Measurements from ENCODE around the gene APCDD1. TPM values are rescaled to one million over a fixed set of nuclear protein-coding genes. Genes with fewer than 3 reads are reported as not detected.

APCDD1 gene
- total RNA-seq, 1 experiment from 2014 or later: not detected

DNA sequence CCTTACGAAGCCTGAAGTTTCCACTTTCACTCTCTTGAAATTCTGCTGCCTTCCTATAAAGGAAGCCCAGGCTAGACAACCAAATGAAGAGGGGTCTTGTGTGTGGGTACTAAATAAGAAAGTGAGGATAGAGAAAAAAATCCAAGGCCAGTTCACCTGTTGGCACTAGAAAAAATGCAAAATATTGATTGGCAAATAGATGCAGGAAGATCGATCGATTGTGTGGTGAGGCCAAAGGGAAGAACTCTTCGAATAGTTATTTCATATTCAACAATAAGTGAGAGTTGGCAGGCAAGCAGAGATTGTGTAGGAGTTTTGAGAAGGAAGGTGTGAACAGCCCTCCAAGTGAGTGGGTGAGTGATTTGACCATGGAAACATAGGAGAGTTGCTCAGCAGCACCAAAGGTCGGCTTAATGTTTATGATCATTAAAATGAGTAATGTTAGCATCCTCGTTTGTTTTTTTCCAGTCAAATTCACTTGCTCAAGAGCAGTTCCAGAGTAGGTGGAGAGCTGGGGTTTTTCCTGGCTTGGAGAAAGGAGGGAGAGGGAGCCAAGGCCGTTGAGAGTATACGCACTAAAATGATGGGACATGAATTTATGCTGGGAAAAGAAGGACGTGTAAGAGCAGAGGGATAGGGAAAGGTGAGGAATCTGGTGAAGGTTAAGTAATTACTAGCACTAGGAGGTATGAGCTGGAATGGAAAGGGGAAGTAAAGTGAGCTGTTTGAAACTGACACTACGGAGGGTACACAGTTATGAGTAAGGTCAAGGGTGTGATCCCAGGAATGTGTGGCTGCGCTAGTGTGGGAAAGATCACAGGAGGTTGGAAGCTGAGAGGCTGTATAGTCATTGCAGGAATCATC lies 70.3 kb downstream of the APCDD1 start:
- Histone ChIP-seq H4K20me1 (ENCODE audit: insufficient read depth) (no peaks in the 10 kb centered on the region; the same call in 1 of the 2 replicates), H3K4me1 (ENCODE audit: control insufficient read depth in 1 of 2, insufficient read depth in 2 of 2, low read length in 2 of 2) (peaks cover 7 to 17% of the 10 kb centered on the region in 2 experiments; a peak in 3 of 4 replicates), H3K9ac (ENCODE audit: low read length) (no peak overlapping the region), H3K27me3 (ENCODE audit: insufficient read depth, low read length) (no peaks in the 10 kb centered on the region), H3K36me3 (ENCODE audit: control insufficient read depth in 1 of 2, insufficient read depth in 2 of 2, low read length in 2 of 2) (no peaks in the 10 kb centered on the region), H3K4me3 (replicated peaks in 1 of 2; ENCODE audit: low read depth in 1 of 2, low read length in 2 of 2) (peak overlapping the region in 1 of 2 experiments; percentile 95; a peak in 3 of 4 replicates), H3K9me2 (ENCODE audit: insufficient read depth) (no peaks in the 10 kb centered on the region), H3K27ac (ENCODE audit: low read depth, low read length) (no peak overlapping the region), H3K9me3 (ENCODE audit: control insufficient read depth in 1 of 2, insufficient read depth in 1 of 2, low read depth in 1 of 2, low read length in 2 of 2) (no peaks in the 10 kb centered on the region), H3K79me2 (ENCODE audit: insufficient read depth, low read length) (peaks cover 34% of the 10 kb centered on the region), H2AFZ (ENCODE audit: low read depth, low read length, poor library complexity, severe bottlenecking) (peak overlapping the region; percentile 68), H3K4me2 (ENCODE audit: low read length) (peak overlapping the region; percentile 95)
- POLR2A ChIA-PET: no interaction called here
- TF ChIP-seq TCF7L2 (IDR thresholded peaks at IDR 0.05; ENCODE audit: borderline replicate concordance, extremely low read depth, insufficient read depth, insufficient read length) (no peak), FOSL1 (IDR thresholded peaks at IDR 0.05; ENCODE audit: low read depth) (no peak), ZNF274 (IDR thresholded peaks at IDR 0.05; ENCODE audit: low read depth, low read length) (no peak), SP1 (IDR thresholded peaks at IDR 0.05; ENCODE audit: low read depth) (no peak), ZFX (IDR thresholded peaks at IDR 0.05) (no peak), POLR2AphosphoS5 (IDR thresholded peaks at IDR 0.05; ENCODE audit: low read depth, low read length) (no peak), POLR2A (IDR thresholded peaks at IDR 0.05; ENCODE audit: borderline replicate concordance, extremely low read depth, insufficient read depth, insufficient read length) (no peak), RAD21 (IDR thresholded peaks at IDR 0.05; ENCODE audit: low read depth) (no peak), CBX3 (IDR thresholded peaks at IDR 0.05; ENCODE audit: low read depth) (no peak)
- TF ChIP-seq, protein P1, sequence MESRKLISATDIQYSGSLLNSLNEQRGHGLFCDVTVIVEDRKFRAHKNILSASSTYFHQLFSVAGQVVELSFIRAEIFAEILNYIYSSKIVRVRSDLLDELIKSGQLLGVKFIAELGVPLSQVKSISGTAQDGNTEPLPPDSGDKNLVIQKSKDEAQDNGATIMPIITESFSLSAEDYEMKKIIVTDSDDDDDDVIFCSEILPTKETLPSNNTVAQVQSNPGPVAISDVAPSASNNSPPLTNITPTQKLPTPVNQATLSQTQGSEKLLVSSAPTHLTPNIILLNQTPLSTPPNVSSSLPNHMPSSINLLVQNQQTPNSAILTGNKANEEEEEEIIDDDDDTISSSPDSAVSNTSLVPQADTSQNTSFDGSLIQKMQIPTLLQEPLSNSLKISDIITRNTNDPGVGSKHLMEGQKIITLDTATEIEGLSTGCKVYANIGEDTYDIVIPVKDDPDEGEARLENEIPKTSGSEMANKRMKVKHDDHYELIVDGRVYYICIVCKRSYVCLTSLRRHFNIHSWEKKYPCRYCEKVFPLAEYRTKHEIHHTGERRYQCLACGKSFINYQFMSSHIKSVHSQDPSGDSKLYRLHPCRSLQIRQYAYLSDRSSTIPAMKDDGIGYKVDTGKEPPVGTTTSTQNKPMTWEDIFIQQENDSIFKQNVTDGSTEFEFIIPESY (IDR thresholded peaks at IDR 0.05; ENCODE audit: extremely low read depth, insufficient replicate concordance, low read length): no peak
- TF ChIP-seq, protein P2, sequence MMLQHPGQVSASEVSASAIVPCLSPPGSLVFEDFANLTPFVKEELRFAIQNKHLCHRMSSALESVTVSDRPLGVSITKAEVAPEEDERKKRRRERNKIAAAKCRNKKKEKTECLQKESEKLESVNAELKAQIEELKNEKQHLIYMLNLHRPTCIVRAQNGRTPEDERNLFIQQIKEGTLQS (IDR thresholded peaks at IDR 0.05): no peak
- ATAC-seq: no peak
- no peak for DNase-seq (ENCODE audit: low read depth, low spot score)
- RAD21 ChIA-PET (ENCODE audit: low non-redundant PET in 1 of 2, low total read pairs in 2 of 2, uncharacterized antibody in 2 of 2, unreplicated experiment in 2 of 2): no interaction called here
- intact Hi-C loops (cut with micrococcal nuclease): no loop called here
- CTCF ChIA-PET: no interaction called here
- BruUV-seq (replicated peaks): no TSS peak
